GM19467 (cell line): ENCODE results near the gene TLR9.
"Not testable (repeated sequence)": the region's sequence is repeated elsewhere in the genome, so short reads cannot be mapped to it uniquely, and the experiment has no call there.

ENCODE experiments used
- ATAC-seq: cut with Tn5 transposase; IDR thresholded peaks from one replicate; pipeline ENCODE4 v1.9.1; 2021; ENCODE audit warnings: mild to moderate bottlenecking, moderate library complexity; ENCODE audit not compliant: unreplicated experiment

Gene TLR9

DNA sequence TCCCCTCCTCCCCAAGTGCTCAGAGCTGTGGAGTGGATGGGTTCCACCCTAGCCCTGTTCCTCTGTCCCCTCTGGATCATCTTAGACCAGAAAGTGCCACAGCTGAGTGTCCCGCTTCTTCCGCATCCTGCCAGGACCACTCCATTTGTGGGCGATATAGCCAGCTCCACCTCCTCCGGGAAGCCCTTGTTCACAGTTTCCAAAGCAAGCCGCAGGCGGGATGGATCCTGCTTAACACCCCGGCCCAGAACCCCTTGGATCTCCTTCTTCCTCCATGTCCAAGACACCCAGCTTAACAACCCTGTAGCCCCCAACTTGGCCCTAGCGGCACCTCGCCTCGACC lies 28.0 kb downstream of the TLR9 start:
- no peak for ATAC-seq

- ATAC-seq = no peak
Observed at GRCh38 chr3:52196977-52197376, 28.5 kb downstream of the TLR9 start.

DNA sequence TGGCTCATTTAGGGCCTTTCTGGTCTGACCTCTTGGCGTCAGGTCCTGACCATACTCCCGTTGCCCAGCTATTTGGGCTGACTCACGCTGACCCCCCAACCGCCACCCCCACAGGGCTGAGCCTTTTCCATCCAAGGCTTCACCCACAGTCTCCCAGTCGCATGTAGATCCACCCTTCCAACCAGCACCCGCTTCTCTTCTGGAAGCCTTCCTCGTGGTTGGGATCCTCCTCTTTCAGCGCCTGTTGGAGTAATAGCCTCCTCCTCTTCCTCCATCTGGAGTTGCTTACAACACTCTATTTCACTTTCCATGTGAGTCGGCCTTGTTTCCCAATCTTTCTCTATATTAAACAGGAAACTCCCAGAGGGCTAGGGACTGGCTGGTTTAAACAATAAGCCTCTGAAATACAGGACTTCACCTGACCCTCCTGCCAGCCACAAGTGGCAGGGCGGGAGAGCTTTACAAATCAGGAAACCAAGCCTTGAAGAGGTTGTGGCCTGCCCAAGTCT lies 29.6 kb downstream of the TLR9 start:
- ATAC-seq = no peak

GRCh38 chr3:52195291-52195597 lies 30.2 kb downstream of the TLR9 start:
- no peak for ATAC-seq

DNA sequence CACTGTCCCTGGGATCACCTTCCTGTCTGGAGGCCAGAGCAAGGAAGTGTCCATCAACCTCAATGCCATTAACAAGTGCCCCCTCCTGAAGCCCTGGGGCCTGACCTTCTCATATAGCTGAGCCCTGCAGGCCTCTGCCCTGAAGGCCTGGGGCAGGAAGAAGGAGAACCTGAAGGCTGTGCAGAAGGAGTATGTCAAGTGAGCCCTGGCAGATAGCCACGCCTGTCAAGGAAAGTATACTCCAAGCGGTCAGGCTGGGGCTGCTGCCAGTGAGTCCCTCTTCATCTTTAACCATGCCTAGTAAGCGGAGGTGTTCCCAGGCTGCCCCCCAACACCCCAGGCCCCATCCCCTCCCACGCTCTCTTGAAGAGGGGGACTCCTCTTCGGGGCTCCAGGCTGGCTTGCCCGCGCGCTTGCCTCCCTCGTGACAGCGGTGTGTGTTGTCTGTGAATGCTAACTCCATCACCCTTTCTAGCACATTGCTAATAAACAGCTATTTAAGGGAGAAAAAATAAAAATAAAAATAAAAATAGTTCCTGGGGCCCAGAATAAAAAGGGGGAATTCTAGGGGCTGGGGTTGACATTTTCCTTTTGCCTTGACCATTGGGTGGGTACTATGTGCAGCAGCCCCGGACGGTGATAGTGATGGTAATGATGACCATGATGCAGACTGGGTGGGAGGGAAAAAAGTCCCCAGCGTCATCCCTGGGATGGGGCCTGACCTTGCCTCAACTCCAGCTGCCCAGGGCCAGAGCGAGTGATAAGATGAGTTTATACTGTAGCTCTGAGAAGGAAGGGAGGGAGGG lies 30.8 kb downstream of the TLR9 start:
- ATAC-seq = no peak

DNA sequence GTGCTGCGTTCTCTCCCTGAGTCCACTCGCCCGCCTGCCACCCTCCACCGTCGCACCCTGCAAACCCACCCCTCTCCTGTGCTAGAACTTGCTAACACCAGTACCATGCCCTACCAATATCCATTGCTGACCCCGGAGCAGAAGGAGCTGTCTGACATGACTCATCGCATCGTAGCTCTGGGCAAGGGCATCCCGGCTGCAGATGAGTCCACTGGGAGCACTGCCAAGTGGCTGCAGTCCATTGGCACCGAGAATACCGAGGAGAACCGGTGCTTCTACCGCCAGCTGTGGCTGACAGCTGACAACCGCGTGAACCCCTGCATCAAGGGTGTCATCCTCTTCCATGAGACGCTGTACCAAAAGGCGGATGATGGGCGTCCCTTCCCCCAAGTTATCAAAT lies 32.4 kb downstream of the TLR9 start:
- no peak for ATAC-seq

DNA sequence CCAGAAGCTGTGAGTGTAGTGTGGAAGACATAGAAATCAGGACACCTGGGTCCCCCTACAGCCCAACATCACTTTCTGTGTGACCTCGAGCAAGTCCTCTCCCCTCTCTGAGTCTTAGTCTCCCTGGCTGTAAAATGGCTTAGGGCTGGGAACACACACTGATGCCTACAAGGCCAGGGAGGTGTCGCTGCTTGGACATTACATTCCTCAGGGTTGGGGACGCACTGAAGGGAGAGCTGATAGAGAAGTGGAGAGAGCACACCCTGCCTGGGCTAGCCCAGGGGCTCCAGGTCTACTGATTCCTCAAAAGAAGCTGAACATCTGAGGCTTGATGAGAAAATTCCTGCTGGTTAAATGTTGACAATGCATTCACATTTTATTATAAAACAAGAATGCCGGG lies 33.8 kb downstream of the TLR9 start:
- ATAC-seq = no peak

DNA sequence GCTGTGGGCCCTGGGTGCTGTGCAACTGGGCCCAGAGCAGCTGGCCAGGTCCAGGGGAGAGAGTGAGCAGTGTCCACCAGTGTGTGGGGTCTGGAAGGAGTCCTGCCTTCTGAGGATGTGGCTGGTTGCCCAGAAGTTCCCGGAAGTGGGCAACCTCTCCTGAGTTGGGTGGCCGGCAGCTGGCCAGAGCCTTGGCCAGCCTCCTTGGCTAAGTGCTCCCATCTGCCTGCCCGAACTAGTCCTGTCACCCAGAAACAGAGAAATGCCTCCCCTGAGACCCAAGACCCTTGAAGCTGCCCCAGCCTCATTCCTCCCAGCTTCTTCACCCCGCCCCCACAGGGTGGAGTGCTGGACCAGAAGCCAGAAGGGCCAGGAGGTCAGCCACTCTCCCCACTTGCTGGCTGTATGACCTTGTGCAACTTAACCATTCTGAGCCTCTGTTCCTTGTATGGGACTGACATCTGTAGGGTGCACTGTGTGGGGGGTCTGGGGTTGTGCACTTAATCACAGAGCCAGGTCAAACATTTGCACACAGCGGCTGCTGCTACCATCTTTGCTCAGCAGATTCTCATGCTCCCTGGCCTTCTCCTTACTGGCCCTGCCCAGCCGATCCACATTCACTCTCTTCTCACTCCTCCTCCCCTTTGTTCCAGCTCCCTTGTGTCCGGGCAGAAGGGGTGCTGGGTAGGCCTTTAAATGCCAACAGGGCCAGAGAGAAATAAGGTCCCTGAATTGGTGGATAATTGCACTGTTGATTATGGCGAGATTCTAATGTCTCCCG lies 35.0 kb downstream of the TLR9 start:
- ATAC-seq = no peak

DNA sequence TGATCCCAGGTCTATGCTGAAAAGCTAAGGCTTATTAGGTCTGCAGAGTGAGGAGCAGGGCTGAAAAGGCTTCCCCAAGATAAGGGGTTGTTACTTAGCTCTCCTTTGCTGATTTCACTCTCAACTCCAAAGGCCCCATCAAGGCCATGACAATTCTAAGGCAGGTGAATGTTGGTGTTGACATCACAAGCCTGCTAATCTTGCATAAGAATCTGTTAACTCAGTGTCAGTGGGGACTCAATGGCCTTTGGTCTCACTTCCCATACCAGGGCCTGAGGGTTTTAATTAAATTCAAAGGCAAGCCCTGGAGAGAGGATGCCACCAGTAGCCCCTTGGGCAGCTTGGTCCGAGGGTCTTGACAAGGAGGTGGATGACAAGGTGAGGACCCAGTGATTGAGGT lies 36.9 kb downstream of the TLR9 start:
- no peak for ATAC-seq

DNA sequence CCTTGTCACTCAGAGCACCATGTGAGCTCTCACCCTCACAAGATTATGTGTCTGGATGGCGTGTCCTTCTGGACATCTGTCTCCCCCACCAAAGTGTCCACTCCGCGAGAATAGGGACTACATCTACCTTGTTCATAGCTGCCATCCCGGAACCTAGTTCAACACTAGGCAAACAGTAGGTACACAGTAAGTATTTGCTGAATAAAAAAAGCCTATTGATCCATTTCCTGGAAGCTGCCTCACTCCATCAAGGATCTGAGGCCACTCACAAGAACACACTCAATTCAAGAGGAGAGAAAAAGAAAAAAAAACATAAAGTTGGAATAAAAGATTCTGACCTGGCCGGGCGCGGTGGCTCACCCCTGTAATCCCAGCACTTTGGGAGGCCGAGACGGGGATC lies 38.7 kb downstream of the TLR9 start:
- no peak for ATAC-seq

DNA sequence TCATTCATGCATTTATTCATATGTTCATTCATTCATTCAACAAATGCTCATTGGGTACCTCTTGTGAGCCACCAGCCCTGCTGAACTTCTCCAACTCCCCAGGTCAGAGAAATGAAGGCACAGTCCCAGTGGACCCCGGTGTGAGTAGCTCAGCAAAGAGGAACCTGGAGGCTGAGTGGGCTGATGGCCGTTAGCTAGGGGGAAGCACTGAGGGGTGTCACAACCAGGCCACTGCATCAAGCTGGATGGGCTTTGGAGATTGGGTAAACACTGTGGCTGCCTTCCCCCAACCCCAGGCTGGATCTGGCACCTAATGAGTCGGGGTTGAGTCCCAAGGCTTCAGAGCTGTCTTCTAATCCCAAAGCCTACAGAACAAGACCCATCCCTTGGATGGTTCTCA lies 39.6 kb downstream of the TLR9 start:
- no peak for ATAC-seq

GRCh38 chr3:52185311-52185710 lies 40.1 kb downstream of the TLR9 start:
- no peak for ATAC-seq

DNA sequence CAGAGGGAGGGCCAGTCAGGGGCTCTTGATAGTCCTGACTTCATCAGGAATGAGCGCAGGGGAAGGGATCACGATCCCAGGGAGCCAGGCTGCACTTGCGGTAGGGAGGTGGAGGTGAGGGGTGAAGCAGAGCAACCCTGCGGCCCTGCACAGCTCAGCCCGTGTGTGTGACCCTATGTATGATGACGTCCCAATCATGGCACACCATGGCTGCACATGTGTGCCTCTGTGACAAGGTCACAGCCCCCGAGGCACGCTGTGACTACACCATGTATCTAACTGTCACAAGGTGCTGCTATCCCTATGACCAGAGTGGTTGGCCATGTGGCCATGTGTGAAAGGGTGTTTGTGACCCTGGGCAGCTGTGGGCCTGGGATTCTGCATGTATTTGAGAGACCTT lies 40.8 kb downstream of the TLR9 start:
- no peak for ATAC-seq

DNA sequence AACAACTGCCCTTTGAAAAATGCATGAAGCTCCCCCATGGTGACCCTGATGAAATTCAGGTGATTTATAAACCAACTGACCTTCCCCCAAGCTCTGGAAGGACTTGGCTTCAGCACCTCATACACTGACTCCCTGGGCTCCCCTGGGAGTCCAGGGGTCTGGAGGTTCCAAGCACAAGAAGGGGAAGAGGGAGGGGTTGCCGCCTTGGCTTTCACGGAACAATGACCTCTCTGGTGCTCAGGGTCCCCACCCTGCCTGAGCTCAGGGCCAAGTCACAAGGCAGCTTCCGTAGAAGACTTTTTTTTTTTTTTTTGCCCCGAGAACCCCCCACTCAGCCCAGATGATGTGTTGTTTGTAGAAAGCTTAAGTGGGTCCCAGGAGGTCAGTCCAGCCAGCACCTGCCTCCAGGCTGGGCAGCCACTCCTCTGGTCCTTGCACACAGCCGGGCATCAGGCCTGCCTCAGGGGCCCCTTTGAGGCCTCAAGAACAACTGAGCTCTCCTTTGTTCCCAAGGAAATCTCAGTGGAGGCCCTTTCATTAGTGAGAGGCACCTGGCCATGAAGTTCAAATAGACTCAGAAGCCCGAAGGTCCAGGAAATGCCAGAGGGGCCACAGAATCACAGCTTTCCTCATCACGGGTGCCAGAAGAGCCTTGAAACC lies 41.5 kb downstream of the TLR9 start:
- no peak for ATAC-seq

DNA sequence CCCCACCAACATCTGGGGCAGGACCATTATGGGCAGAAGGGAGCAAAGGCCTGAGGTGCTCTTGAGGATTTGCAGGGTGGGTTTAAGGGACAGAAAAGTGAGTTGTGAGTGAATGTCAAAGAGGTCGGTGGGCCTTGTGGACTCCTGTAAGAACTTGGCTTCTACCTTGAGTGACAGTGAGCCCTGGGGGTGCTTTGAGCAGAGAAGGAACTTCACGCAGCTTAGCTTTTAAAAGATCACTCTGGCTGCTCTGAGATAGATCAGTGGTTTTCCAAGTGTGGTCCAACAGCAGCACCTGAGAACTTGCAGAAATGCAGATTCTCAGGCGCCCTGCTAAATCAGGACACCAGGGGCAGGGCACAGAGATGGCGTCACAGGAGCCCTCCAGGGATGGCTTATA lies 42.8 kb downstream of the TLR9 start:
- no peak for ATAC-seq

DNA sequence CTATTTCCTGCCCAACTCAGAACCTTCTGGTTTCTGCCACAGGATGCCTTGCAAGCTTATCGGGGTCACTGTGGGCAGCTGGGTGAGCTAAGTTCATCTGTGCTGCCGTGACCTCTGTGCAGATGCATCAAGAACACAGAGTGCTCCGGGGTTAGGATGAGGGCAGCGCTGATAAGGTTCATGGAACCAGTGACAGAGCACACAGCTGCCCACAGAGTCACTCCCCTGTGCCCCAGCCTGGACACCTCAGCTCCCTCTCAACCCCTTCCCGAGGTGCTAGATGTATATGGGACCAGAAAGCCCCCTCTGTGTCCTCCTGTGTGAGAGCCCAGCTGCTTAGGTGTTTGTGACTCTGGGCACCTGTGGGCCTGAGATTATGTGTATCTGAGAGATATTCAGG lies 43.2 kb downstream of the TLR9 start:
- no peak for ATAC-seq

DNA sequence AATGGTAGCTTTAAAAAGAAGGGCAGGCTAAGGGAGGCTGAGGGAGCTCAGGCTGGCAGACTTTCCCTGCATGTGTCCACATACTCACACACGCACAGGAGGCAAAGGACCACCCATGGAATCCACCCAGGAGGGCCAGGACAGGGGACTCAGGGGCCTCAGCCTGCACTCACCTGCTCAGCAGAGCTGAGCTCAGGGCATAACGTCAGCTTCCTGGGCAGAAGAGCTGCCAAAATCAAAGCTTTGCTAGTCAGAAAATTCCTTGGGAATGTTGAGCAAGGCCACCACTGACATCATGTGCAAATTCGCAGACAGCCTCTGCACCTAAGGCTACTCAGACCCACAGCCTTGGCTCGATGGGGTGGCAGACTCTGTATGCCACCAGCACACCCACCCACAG lies 43.9 kb downstream of the TLR9 start:
- ATAC-seq = no peak

DNA sequence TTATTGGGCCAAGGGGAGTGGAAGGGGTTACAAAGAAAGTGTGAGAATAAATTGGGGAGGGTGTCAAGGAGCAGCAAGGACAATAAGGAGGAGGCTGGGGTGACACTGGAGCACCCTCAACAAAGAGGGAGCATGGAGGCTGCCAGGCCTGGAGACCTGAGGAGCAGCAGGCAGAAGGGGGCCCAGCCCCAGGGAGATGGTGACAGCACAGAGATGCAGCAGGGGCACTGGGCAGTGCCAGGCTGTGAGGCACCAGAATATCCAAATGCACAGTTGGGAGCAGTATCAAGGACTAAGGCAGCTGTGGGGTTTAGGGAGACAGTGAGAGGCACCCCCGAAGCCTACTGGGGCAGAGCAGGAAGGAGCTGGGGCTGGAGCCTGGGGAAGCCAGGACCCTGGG lies 46.9 kb downstream of the TLR9 start:
- ATAC-seq = no peak

- not testable (repeated sequence) for ATAC-seq
Observed at GRCh38 chr3:52178126-52178525, 47.3 kb downstream of the TLR9 start.

GRCh38 chr3:52177701-52178042 lies 47.8 kb downstream of the TLR9 start:
- ATAC-seq = no peak

GRCh38 chr3:52176951-52177700 lies 48.3 kb downstream of the TLR9 start:
- ATAC-seq = no peak
